PC-3 (cell line): Measurements from ENCODE around the gene FAXDC2.

ENCODE experiments used
- CTCF ChIP-seq: fragments of 300-600 bp; sonication (generic); conservative IDR thresholded peaks from 2 replicates; pipeline ENCODE4 v1.5.1; 2017; ENCODE audit warnings: antibody characterized with exemption, low read depth, mild to moderate bottlenecking, low read length
- EZH2 ChIP-seq: fragments of 300-600 bp; sonication (generic); IDR thresholded peaks from one replicate; pipeline ENCODE4 v1.6.1; 2017; ENCODE audit warnings: antibody characterized with exemption, mild to moderate bottlenecking, low read length; ENCODE audit not compliant: unreplicated experiment
- EZH2phosphoT487 ChIP-seq: fragments of 300-600 bp; sonication (generic); IDR thresholded peaks from 2 replicates; pipeline ENCODE4 v1.6.1; 2018; ENCODE audit warnings: mild to moderate bottlenecking, antibody characterized with exemption, low read length, borderline replicate concordance

- no peak for TF ChIP-seq CTCF
- TF ChIP-seq EZH2, result no peak
- TF ChIP-seq EZH2phosphoT487, result no peak
Observed at GRCh38 chr5:154881986-154882385, 31.6 kb upstream of the FAXDC2 start.
